WTC11 (cell line): Measurements from ENCODE around the gene GTPBP3. TPM values are rescaled to one million over a fixed set of nuclear protein-coding genes. Genes with fewer than 3 reads are reported as not detected.

Experiments used
- CREB1 ChIP-seq: sonication (generic); formaldehyde crosslinking; IDR thresholded peaks from 2 replicates; pipeline ENCODE4 v1.8.0; 2023; ENCODE audit warnings: mild to moderate bottlenecking, missing genetic modification reagents
- CREM ChIP-seq: sonication (generic); formaldehyde crosslinking; IDR thresholded peaks from 2 replicates; pipeline ENCODE4 v1.8.1; 2022; ENCODE audit warnings: mild to moderate bottlenecking, missing genetic modification reagents, moderate library complexity
- E2F4 ChIP-seq: sonication (generic); formaldehyde crosslinking; IDR thresholded peaks from 2 replicates; pipeline ENCODE4 v1.8.1; 2022; ENCODE audit warnings: low read depth, mild to moderate bottlenecking, moderate library complexity, missing genetic modification reagents, borderline replicate concordance
- ELF4 ChIP-seq: sonication (generic); formaldehyde crosslinking; IDR thresholded peaks from 2 replicates; pipeline ENCODE4 v1.8.1; 2022; ENCODE audit warnings: low read depth, mild to moderate bottlenecking, moderate library complexity, missing genetic modification reagents
- ESRRA ChIP-seq: sonication (generic); formaldehyde crosslinking; IDR thresholded peaks from 2 replicates; pipeline ENCODE4 v1.8.1; 2022; ENCODE audit warnings: mild to moderate bottlenecking, missing genetic modification reagents, borderline replicate concordance
- ETV6 ChIP-seq: sonication (generic); formaldehyde crosslinking; IDR thresholded peaks from 2 replicates; pipeline ENCODE4 v1.8.1; 2022; ENCODE audit warnings: mild to moderate bottlenecking, missing genetic modification reagents
- GABPB1 ChIP-seq: sonication (generic); formaldehyde crosslinking; IDR thresholded peaks from 2 replicates; pipeline ENCODE4 v1.8.1; 2023; ENCODE audit warnings: mild to moderate bottlenecking, missing genetic modification reagents
- GRHL2 ChIP-seq: fragments of 250-450 bp; sonication (Bioruptor Pico); IDR thresholded peaks from 2 replicates; pipeline ENCODE4 v1.8.0; 2022; ENCODE audit warnings: mild to moderate bottlenecking, moderate library complexity; ENCODE audit not compliant: insufficient replicate concordance, severe bottlenecking
- HMGA2 ChIP-seq: fragments of 250-450 bp; sonication (Bioruptor Pico); IDR thresholded peaks from 2 replicates; pipeline ENCODE4 v1.4.0; 2021; ENCODE audit warnings: mild to moderate bottlenecking, moderate library complexity
- KAT7 ChIP-seq: sonication (generic); formaldehyde crosslinking; IDR thresholded peaks from 2 replicates; pipeline ENCODE4 v1.8.1; 2023; ENCODE audit warnings: missing genetic modification reagents, mild to moderate bottlenecking, borderline replicate concordance
- MAX ChIP-seq: sonication (generic); formaldehyde crosslinking; IDR thresholded peaks from 2 replicates; pipeline ENCODE4 v1.8.0; 2022; ENCODE audit warnings: mild to moderate bottlenecking, missing genetic modification reagents
- MXD4 ChIP-seq: fragments of 250-450 bp; sonication (Bioruptor Pico); IDR thresholded peaks from 2 replicates; pipeline ENCODE4 v1.8.0; 2021; ENCODE audit warnings: mild to moderate bottlenecking, moderate library complexity, borderline replicate concordance
- NFATC4 ChIP-seq: fragments of 250-450 bp; sonication (Bioruptor Pico); IDR thresholded peaks from 2 replicates; pipeline ENCODE4 v1.9.0; 2021; ENCODE audit warnings: mild to moderate bottlenecking
- NFYB ChIP-seq: sonication (generic); formaldehyde crosslinking; conservative IDR thresholded peaks from 2 replicates; pipeline ENCODE4 v1.8.0; 2022; ENCODE audit warnings: low read depth, missing genetic modification reagents
- NR1H2 ChIP-seq: sonication (generic); formaldehyde crosslinking; IDR thresholded peaks from 2 replicates; pipeline ENCODE4 v1.9.0; 2021; ENCODE audit warnings: mild to moderate bottlenecking, moderate library complexity, missing genetic modification reagents
- OVOL2 ChIP-seq: fragments of 250-450 bp; sonication (Bioruptor Pico); IDR thresholded peaks from 2 replicates; pipeline ENCODE4 v1.9.0; 2021; ENCODE audit warnings: mild to moderate bottlenecking, borderline replicate concordance
- PRRX2 ChIP-seq: fragments of 250-450 bp; sonication (Bioruptor Pico); IDR thresholded peaks from 2 replicates; pipeline ENCODE4 v1.8.0; 2021; ENCODE audit warnings: mild to moderate bottlenecking
- SMAD3 ChIP-seq: sonication (generic); formaldehyde crosslinking; IDR thresholded peaks from 2 replicates; pipeline ENCODE4 v1.8.0; 2022; ENCODE audit warnings: missing genetic modification reagents, mild to moderate bottlenecking, borderline replicate concordance
- SP1 ChIP-seq: sonication (generic); formaldehyde crosslinking; conservative IDR thresholded peaks from 2 replicates; pipeline ENCODE4 v1.8.1; 2022; ENCODE audit warnings: missing genetic modification reagents
- ZBTB21 ChIP-seq: sonication (generic); formaldehyde crosslinking; IDR thresholded peaks from 2 replicates; pipeline ENCODE4 v1.8.1; 2023; ENCODE audit warnings: mild to moderate bottlenecking, missing genetic modification reagents, borderline replicate concordance
- ZNF138 ChIP-seq: sonication (generic); formaldehyde crosslinking; conservative IDR thresholded peaks from 2 replicates; pipeline ENCODE4 v1.8.1; 2022; ENCODE audit warnings: mild to moderate bottlenecking, moderate library complexity, missing genetic modification reagents
- ZNF219 ChIP-seq: sonication (generic); formaldehyde crosslinking; IDR thresholded peaks from 2 replicates; pipeline ENCODE4 v1.8.0; 2023; ENCODE audit warnings: missing genetic modification reagents, mild to moderate bottlenecking, borderline replicate concordance
- ZNF232 ChIP-seq: sonication (generic); formaldehyde crosslinking; IDR thresholded peaks from 2 replicates; pipeline ENCODE4 v1.8.0; 2022; ENCODE audit warnings: mild to moderate bottlenecking, missing genetic modification reagents
- total RNA-seq: library from RNA; stranded (reverse); gene quantifications from 3 replicates; pipeline ENCODE4 v1.2.3, GENCODE V29; 2021
- TF ChIP-seq, protein P1 (sequence below): sonication (generic); formaldehyde crosslinking; IDR thresholded peaks from 2 replicates; pipeline ENCODE4 v1.8.0; 2022; ENCODE audit warnings: mild to moderate bottlenecking, missing genetic modification reagents
- TF ChIP-seq, protein P2 (sequence below): fragments of 200-600 bp; IDR thresholded peaks from 2 replicates; pipeline ENCODE4 v1.8.0; 2022; ENCODE audit warnings: antibody characterized with exemption
- TF ChIP-seq, protein P3 (sequence below): sonication (generic); formaldehyde crosslinking; IDR thresholded peaks from 2 replicates; pipeline ENCODE4 v1.8.0; 2023; ENCODE audit warnings: mild to moderate bottlenecking, missing genetic modification reagents
- TF ChIP-seq, protein P4 (sequence below): sonication (generic); formaldehyde crosslinking; IDR thresholded peaks from 2 replicates; pipeline ENCODE4 v1.8.1; 2023; ENCODE audit warnings: mild to moderate bottlenecking, moderate library complexity, missing genetic modification reagents
- TF ChIP-seq, protein P5 (sequence below): sonication (generic); formaldehyde crosslinking; IDR thresholded peaks from 2 replicates; pipeline ENCODE4 v1.8.1; 2023; ENCODE audit warnings: mild to moderate bottlenecking, missing genetic modification reagents
- TF ChIP-seq, protein P6 (sequence below): sonication (generic); formaldehyde crosslinking; IDR thresholded peaks from 2 replicates; pipeline ENCODE4 v1.8.0; 2023; ENCODE audit warnings: missing genetic modification reagents

GTPBP3 gene
- total RNA-seq, 1 experiment from 2014 or later: 93.0 TPM

DNA sequence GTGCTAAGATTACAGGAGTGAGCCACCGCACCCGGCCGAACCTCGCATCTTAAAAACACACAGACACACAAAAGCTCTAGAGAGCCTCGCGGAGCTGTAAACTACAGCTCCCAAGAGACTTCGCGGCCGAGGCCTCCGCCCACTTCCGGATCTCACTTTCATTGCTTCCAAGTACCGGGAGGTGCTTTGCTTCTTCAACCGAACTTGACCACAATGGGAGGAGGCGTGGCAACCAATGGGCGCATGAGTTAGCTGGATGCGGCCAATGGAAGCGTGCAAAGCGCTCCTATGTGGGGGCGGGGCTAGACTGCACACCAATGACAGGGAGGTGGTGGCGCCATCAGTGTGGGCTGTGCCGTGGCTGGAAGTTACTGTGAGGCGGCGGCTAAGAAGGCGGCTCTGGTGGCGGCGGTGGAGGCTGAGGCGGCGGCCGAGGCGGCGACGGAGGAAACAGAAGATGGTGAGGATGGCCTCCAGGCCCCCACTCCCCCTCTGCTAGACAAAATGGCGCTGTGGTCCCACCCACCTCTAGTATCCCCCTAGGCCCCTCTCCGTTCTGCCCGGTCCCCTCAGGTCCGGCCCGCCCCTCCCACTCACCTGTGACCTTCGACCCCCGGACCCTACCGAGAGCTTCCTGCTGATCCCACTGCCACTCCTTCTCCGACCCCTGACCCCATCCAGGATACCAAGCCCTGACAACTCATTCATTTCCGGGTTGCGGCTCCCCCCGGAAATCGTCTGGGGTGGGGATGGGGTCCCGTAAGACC lies 28.0 kb upstream of the GTPBP3 start, which contains the start of gene DDA1 (continued):
- TF ChIP-seq CREM (CRISPR knock-in tag) (no peak), ELF4 (no peak), NFATC4 (no peak), GABPB1 (peak; percentile 61; the same call in 1 of the 2 replicates), PRRX2 (no peak), MXD4 (CRISPR knock-in tag) (no peak), CREB1 (CRISPR knock-in tag) (no peak), NR1H2 (no peak), GRHL2 (CRISPR knock-in tag) (no peak), ZNF138 (CRISPR knock-in tag) (no peak), ZBTB21 (CRISPR knock-in tag) (no peak), HMGA2 (CRISPR knock-in tag) (no peak), MAX (CRISPR knock-in tag) (no peak), SMAD3 (CRISPR knock-in tag) (no peak), ETV6 (peak; percentile 28; the same call in 1 of the 2 replicates), SP1 (CRISPR knock-in tag) (peak; percentile 97), ZNF232 (no peak), NFYB (CRISPR knock-in tag) (peak; percentile 100), E2F4 (CRISPR knock-in tag) (no peak), KAT7 (CRISPR knock-in tag) (0 out of 2 replicates have a peak, but pooled peaks have one; percentile 48), ESRRA (no peak), ZNF219 (CRISPR knock-in tag) (no peak), OVOL2 (no peak)
- TF ChIP-seq, protein P1, sequence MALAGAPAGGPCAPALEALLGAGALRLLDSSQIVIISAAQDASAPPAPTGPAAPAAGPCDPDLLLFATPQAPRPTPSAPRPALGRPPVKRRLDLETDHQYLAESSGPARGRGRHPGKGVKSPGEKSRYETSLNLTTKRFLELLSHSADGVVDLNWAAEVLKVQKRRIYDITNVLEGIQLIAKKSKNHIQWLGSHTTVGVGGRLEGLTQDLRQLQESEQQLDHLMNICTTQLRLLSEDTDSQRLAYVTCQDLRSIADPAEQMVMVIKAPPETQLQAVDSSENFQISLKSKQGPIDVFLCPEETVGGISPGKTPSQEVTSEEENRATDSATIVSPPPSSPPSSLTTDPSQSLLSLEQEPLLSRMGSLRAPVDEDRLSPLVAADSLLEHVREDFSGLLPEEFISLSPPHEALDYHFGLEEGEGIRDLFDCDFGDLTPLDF (CRISPR knock-in tag): no peak
- TF ChIP-seq, protein P2, sequence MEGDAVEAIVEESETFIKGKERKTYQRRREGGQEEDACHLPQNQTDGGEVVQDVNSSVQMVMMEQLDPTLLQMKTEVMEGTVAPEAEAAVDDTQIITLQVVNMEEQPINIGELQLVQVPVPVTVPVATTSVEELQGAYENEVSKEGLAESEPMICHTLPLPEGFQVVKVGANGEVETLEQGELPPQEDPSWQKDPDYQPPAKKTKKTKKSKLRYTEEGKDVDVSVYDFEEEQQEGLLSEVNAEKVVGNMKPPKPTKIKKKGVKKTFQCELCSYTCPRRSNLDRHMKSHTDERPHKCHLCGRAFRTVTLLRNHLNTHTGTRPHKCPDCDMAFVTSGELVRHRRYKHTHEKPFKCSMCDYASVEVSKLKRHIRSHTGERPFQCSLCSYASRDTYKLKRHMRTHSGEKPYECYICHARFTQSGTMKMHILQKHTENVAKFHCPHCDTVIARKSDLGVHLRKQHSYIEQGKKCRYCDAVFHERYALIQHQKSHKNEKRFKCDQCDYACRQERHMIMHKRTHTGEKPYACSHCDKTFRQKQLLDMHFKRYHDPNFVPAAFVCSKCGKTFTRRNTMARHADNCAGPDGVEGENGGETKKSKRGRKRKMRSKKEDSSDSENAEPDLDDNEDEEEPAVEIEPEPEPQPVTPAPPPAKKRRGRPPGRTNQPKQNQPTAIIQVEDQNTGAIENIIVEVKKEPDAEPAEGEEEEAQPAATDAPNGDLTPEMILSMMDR: no peak
- TF ChIP-seq, protein P3, sequence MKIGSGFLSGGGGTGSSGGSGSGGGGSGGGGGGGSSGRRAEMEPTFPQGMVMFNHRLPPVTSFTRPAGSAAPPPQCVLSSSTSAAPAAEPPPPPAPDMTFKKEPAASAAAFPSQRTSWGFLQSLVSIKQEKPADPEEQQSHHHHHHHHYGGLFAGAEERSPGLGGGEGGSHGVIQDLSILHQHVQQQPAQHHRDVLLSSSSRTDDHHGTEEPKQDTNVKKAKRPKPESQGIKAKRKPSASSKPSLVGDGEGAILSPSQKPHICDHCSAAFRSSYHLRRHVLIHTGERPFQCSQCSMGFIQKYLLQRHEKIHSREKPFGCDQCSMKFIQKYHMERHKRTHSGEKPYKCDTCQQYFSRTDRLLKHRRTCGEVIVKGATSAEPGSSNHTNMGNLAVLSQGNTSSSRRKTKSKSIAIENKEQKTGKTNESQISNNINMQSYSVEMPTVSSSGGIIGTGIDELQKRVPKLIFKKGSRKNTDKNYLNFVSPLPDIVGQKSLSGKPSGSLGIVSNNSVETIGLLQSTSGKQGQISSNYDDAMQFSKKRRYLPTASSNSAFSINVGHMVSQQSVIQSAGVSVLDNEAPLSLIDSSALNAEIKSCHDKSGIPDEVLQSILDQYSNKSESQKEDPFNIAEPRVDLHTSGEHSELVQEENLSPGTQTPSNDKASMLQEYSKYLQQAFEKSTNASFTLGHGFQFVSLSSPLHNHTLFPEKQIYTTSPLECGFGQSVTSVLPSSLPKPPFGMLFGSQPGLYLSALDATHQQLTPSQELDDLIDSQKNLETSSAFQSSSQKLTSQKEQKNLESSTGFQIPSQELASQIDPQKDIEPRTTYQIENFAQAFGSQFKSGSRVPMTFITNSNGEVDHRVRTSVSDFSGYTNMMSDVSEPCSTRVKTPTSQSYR (CRISPR knock-in tag): no peak
- TF ChIP-seq, protein P4, sequence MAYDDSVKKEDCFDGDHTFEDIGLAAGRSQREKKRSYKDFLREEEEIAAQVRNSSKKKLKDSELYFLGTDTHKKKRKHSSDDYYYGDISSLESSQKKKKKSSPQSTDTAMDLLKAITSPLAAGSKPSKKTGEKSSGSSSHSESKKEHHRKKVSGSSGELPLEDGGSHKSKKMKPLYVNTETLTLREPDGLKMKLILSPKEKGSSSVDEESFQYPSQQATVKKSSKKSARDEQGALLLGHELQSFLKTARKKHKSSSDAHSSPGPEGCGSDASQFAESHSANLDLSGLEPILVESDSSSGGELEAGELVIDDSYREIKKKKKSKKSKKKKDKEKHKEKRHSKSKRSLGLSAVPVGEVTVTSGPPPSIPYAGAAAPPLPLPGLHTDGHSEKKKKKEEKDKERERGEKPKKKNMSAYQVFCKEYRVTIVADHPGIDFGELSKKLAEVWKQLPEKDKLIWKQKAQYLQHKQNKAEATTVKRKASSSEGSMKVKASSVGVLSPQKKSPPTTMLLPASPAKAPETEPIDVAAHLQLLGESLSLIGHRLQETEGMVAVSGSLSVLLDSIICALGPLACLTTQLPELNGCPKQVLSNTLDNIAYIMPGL: no peak
- TF ChIP-seq, protein P5, sequence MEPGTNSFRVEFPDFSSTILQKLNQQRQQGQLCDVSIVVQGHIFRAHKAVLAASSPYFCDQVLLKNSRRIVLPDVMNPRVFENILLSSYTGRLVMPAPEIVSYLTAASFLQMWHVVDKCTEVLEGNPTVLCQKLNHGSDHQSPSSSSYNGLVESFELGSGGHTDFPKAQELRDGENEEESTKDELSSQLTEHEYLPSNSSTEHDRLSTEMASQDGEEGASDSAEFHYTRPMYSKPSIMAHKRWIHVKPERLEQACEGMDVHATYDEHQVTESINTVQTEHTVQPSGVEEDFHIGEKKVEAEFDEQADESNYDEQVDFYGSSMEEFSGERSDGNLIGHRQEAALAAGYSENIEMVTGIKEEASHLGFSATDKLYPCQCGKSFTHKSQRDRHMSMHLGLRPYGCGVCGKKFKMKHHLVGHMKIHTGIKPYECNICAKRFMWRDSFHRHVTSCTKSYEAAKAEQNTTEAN (CRISPR knock-in tag): no peak
- TF ChIP-seq, protein P6, sequence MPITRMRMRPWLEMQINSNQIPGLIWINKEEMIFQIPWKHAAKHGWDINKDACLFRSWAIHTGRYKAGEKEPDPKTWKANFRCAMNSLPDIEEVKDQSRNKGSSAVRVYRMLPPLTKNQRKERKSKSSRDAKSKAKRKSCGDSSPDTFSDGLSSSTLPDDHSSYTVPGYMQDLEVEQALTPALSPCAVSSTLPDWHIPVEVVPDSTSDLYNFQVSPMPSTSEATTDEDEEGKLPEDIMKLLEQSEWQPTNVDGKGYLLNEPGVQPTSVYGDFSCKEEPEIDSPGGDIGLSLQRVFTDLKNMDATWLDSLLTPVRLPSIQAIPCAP (CRISPR knock-in tag): no peak; the same call in 1 of the 2 replicates
